Liver (tissue), 9 donors: ENCODE data around the gene DTD1. TPM values are rescaled to one million over a fixed set of nuclear protein-coding genes. Genes with fewer than 3 reads are reported as not detected.

Source experiments
- DNase-seq: peaks from one replicate; pipeline ENCODE4 v3.0.0-alpha.2; 2017; ENCODE audit warnings: low spot score
- H3K27ac ChIP-seq, 2 donors: one replicate each; pipeline ENCODE4 v1.7.0; 2013; ENCODE audit warnings: inconsistent platforms in 2 of 2, low read length in 2 of 2, control low read depth in 1 of 2, low read depth in 1 of 2, mild to moderate bottlenecking in 1 of 2
- H3K27me3 ChIP-seq, 4 donors: one replicate each; pipeline versions ENCODE4 v1.6.1 to v1.7.0; 2013; ENCODE audit warnings: low read length in 3 of 4, inconsistent platforms in 1 of 4, mild to moderate bottlenecking in 1 of 4, moderate library complexity in 1 of 4; ENCODE audit not compliant: control insufficient read depth in 4 of 4, insufficient read depth in 4 of 4
- H3K36me3 ChIP-seq, 4 donors: one replicate each; pipeline versions ENCODE4 v1.6.1 to v1.7.0; 2013; ENCODE audit warnings: low read length in 3 of 4, mild to moderate bottlenecking in 3 of 4, low read depth in 1 of 4, moderate library complexity in 1 of 4; ENCODE audit not compliant: control insufficient read depth in 4 of 4, insufficient read depth in 3 of 4
- H3K4me1 ChIP-seq, 4 donors: one replicate each; pipeline versions ENCODE4 v1.6.1 to v1.7.0; 2013; ENCODE audit warnings: low read length in 3 of 4, mild to moderate bottlenecking in 3 of 4, moderate library complexity in 1 of 4; ENCODE audit not compliant: control insufficient read depth in 4 of 4, insufficient read depth in 4 of 4
- H3K4me3 ChIP-seq, 3 donors: one replicate each; pipeline versions ENCODE4 v1.6.1 to v1.7.0; 2013; ENCODE audit warnings: low read length in 3 of 3, control low read depth in 1 of 3, low read depth in 1 of 3, mild to moderate bottlenecking in 1 of 3
- H3K9ac ChIP-seq, 2 donors: one replicate each; pipeline ENCODE4 v1.7.0; 2013; ENCODE audit warnings: low read length in 2 of 2, mild to moderate bottlenecking in 2 of 2, moderate library complexity in 2 of 2, control low read depth in 1 of 2, low read depth in 1 of 2
- H3K9me3 ChIP-seq, 4 donors: one replicate each; pipeline versions ENCODE4 v1.6.1 to v1.7.0; 2013; ENCODE audit warnings: low read length in 3 of 4; ENCODE audit not compliant: control insufficient read depth in 4 of 4
- ATF3 ChIP-seq: IDR thresholded peaks from 2 replicates; pipeline ENCODE4 v1.6.1; 2016; ENCODE audit warnings: antibody characterized with exemption
- CTCF ChIP-seq: fragments of 150-350 bp; IDR thresholded peaks from 2 replicates; pipeline ENCODE4 v1.5.1; 2017; ENCODE audit warnings: improper control_type of control experiment, low read depth, low read length; ENCODE audit not compliant: missing input control
- EGR1 ChIP-seq, 2 donors: IDR thresholded peaks; 2 replicates each; pipeline ENCODE4 v1.6.1; 2016 to 2018; ENCODE audit warnings: antibody characterized with exemption in 2 of 2, low read depth in 2 of 2
- FOXA1 ChIP-seq: IDR thresholded peaks from 2 replicates; pipeline ENCODE4 v1.6.1; 2016; ENCODE audit warnings: antibody characterized with exemption
- FOXA2 ChIP-seq: IDR thresholded peaks from 2 replicates; pipeline ENCODE4 v1.6.1; 2016; ENCODE audit warnings: antibody characterized with exemption
- GABPA ChIP-seq, 2 donors: IDR thresholded peaks in 1 of 2; conservative IDR thresholded peaks in 1 of 2; 2 replicates each; pipeline ENCODE4 v1.6.1; 2016; ENCODE audit warnings: antibody characterized with exemption in 2 of 2, mild to moderate bottlenecking in 1 of 2, moderate library complexity in 1 of 2
- HNF4A ChIP-seq, 2 donors: conservative IDR thresholded peaks; 2 replicates each; pipeline ENCODE4 v1.6.1; 2016; ENCODE audit warnings: antibody characterized with exemption in 2 of 2, mild to moderate bottlenecking in 2 of 2
- HNF4G ChIP-seq: IDR thresholded peaks from 2 replicates; pipeline ENCODE4 v1.6.1; 2016; ENCODE audit warnings: antibody characterized with exemption
- JUND ChIP-seq, 2 donors: IDR thresholded peaks; 2 replicates each; pipeline ENCODE4 v1.6.1; 2016; ENCODE audit warnings: antibody characterized with exemption in 2 of 2
- MAX ChIP-seq: IDR thresholded peaks from 2 replicates; pipeline ENCODE4 v1.6.1; 2016; ENCODE audit warnings: antibody characterized with exemption
- NR2F2 ChIP-seq: IDR thresholded peaks from 2 replicates; pipeline ENCODE4 v1.6.1; 2016; ENCODE audit warnings: antibody characterized with exemption
- RAD21 ChIP-seq, 2 donors: IDR thresholded peaks; 2 replicates each; pipeline ENCODE4 v1.6.1; 2016; ENCODE audit warnings: antibody characterized with exemption in 2 of 2, mild to moderate bottlenecking in 2 of 2
- REST ChIP-seq: IDR thresholded peaks from 2 replicates; pipeline ENCODE4 v1.6.1; 2016; ENCODE audit warnings: antibody characterized with exemption, mild to moderate bottlenecking
- RXRA ChIP-seq, 2 donors: IDR thresholded peaks; 2 replicates each; pipeline ENCODE4 v1.6.1; 2017 to 2018; ENCODE audit warnings: antibody characterized with exemption in 2 of 2, mild to moderate bottlenecking in 1 of 2
- TAF1 ChIP-seq: conservative IDR thresholded peaks from 2 replicates; pipeline ENCODE4 v1.6.1; 2016; ENCODE audit warnings: antibody characterized with exemption, mild to moderate bottlenecking
- YY1 ChIP-seq: IDR thresholded peaks from 2 replicates; pipeline ENCODE4 v1.6.1; 2016; ENCODE audit warnings: antibody characterized with exemption, mild to moderate bottlenecking
- WGBS: extraction: QIAGEN DNeasy Blood & Tissue Kit; methylation state at CpG from one replicate; pipeline ENCODE4 v1.1.7; 2013; 5-methylcytosine and 5-hydroxymethylcytosine counted together
- polyA plus RNA-seq, 2 donors: library from polyadenylated mRNA; stranded (reverse) in 1 of 2; unstranded in 1 of 2; fragments of 200-250 nt in 1 of 2; fragments of >200 nt in 1 of 2; fragmentation: Nextera tagmentation in 1 of 2; extraction: Ambion mirVana in 1 of 2; gene quantifications; one replicate each; pipeline versions ENCODE4 v1.2.1 to v1.2.3, GENCODE V29; 2013 to 2015
- total RNA-seq, 2 donors: library from RNA; depleted of rRNA; stranded (reverse); fragments of >200 nt; gene quantifications; one replicate each; pipeline ENCODE4 v1.2.3, GENCODE V29; 2014
- TF ChIP-seq, protein P1 (sequence below): IDR thresholded peaks from 2 replicates; pipeline ENCODE4 v1.6.1; 2016; ENCODE audit warnings: antibody characterized with exemption
- donor health status: healthy.
- donor health status: healthy.
- donor health status: healthy.
- donor health status: healthy.
- donor health status: healthy.

The DTD1 gene
- total and polyA plus RNA-seq, 4 donors, result 7.8 to 11.3 (median 10.1) TPM

GRCh38 chr20:18695175-18695574 lies 107.3 kb downstream of the DTD1 start (continued):
- TF ChIP-seq FOXA2 (no peak), FOXA1 (no peak), NR2F2 (no peak), HNF4A (conservative IDR thresholded peaks at IDR 0.05) (no peak), JUND (IDR thresholded peaks at IDR 0.05) (no peak), EGR1 (IDR thresholded peaks at IDR 0.05; ENCODE audit: low read depth in 2 of 2) (no peak), ATF3 (no peak), MAX (no peak), HNF4G (no peak)

DNA sequence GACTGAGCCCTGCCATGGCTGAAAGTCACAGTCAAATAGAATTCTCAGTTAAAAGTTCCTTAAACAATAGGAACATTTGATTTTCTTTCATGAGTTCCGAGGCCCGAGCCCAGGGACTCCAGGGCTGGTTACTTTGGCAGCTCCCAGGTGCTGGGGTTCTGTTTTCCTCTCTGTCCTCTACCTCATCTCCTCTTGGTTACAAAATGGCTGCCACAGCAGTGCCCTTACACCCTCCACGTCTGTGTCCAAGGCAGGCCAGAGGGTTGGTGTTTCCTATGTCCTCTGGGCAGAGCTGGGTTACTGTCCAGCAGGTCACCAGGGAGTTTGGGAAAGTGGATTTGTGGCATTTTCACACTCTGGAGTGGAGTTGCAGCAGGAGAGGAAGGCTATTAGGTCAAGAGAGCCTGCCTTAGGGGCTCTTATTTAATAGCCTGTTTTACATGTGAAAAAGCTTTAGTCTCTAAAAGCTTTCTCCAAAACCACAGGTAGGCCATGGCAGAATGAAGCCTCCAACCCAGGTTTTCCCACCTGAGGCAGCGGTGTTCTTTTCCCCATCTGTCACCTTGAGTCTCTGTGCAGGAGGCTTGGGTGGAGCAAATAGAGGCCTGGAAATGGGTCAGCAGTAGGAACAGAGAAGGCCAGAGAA lies 111.0 kb downstream of the DTD1 start:
- H3K27ac ChIP-seq, result no peak overlapping the region
- H3K36me3 ChIP-seq, result no peaks in the 10 kb centered on the region
- H3K27me3 ChIP-seq, result no peaks in the 10 kb centered on the region
- H3K9ac ChIP-seq, result no peak overlapping the region
- TF ChIP-seq EGR1 (IDR thresholded peaks at IDR 0.05; ENCODE audit: low read depth in 2 of 2), result no peak
- no peak for TF ChIP-seq ATF3
- no peak for TF ChIP-seq JUND (IDR thresholded peaks at IDR 0.05)
- no peak for TF ChIP-seq FOXA2
- no peak for TF ChIP-seq HNF4G
- no peak for TF ChIP-seq TAF1
- no peak for TF ChIP-seq FOXA1
- TF ChIP-seq RXRA (IDR thresholded peaks at IDR 0.05), result no peak
- TF ChIP-seq GABPA (IDR thresholded peaks at IDR 0.05 in 1 of 2, conservative IDR thresholded peaks at IDR 0.05 in 1 of 2), result no peak
- TF ChIP-seq REST, result no peak
- no peak for TF ChIP-seq RAD21 (IDR thresholded peaks at IDR 0.05)
- no peak for TF ChIP-seq CTCF
- TF ChIP-seq YY1, result no peak
- TF ChIP-seq, protein P1, sequence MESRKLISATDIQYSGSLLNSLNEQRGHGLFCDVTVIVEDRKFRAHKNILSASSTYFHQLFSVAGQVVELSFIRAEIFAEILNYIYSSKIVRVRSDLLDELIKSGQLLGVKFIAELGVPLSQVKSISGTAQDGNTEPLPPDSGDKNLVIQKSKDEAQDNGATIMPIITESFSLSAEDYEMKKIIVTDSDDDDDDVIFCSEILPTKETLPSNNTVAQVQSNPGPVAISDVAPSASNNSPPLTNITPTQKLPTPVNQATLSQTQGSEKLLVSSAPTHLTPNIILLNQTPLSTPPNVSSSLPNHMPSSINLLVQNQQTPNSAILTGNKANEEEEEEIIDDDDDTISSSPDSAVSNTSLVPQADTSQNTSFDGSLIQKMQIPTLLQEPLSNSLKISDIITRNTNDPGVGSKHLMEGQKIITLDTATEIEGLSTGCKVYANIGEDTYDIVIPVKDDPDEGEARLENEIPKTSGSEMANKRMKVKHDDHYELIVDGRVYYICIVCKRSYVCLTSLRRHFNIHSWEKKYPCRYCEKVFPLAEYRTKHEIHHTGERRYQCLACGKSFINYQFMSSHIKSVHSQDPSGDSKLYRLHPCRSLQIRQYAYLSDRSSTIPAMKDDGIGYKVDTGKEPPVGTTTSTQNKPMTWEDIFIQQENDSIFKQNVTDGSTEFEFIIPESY, result no peak
- TF ChIP-seq MAX, result no peak
- TF ChIP-seq NR2F2, result no peak
- WGBS, result 93% methylated on average over 4 of the region's 4 CpGs
- H3K4me3 ChIP-seq, result no peak overlapping the region
- no peak for DNase-seq
- H3K9me3 ChIP-seq, result no peaks in the 10 kb centered on the region
- no peaks in the 10 kb centered on the region for H3K4me1 ChIP-seq
